8988T (cell line): ENCODE measurements around the gene HMMR.

Experiments used
- DNase-seq: peaks from one replicate; pipeline ENCODE4 v3.0.0; 2011

HMMR gene

DNA sequence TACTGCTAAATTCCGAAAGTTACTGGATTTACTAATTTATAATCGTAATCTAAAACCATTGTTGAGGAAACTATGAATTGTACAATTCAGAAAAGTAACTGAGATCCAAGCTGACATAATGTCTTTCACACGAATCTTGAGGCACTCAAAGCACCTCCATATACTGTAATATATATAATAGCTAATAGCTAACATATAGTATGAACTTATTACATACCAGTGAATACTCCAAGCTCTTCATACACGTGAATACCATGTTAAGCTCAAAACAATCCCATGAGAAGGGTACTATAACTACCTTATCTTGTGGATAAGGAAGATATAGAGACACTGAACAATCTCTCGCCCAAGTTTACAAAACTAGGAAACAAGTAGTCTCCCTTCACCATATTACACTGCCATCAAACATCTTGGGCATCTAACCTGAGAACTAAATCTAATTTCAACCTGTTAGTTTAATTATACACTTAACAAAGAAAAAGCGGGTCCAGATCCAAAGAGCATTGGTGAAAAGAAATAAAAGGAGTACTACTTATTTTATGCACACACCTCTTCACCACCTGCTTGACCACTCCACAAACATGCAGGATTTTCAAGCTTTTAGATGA lies 1.6 kb upstream of the HMMR start:
- no peak for DNase-seq

- DNase-seq: no peak
These were observed 992 bp upstream of the HMMR start for GRCh38 chr5:163459462-163459818.

DNA sequence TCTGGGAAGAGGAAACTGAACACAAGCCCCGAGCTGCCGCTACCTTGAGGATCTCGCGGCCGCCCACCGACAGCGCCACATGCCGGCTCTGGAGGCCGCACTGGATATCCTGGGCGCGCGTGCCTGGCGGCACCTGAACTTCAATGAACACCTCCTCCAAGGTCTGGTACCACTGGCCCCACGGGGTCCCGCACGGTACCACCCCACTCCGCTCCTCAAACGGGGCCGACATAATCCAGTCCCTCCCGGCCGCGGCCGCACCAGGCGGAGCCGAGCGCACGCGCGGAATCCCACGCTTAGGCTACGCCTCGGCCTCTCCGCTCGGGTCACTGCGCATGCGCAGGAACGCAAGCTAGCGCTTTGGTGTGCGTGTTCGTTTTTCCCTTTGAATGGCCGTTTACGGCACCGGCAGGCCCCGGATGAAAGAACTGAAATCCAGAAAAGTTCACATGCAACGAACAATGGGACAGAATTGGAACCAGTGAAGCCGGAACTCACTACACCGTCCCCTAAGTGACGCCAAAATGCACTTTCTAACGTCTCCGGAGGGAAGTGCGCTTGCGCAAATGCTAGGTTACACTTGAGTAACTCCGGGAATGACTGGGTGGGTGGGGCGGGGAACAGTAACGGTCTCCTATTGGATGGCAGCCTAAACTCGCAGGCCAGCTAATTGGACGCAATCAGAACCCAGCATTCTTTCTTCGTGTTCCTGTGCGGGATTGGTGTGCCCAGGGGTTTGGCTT lies 442 bp upstream of the HMMR start, which contains the start of gene NUDCD2:
Gene NUDCD2 (minus strand): TSS at position 284 of the 743 bp plus-strand sequence. CDS start 52 bp downstream, at position 232.
- DNase-seq: peak; percentile 34

GRCh38 chr5:163463063-163463435 lies 2.6 kb downstream of the HMMR start:
- no peak for DNase-seq

DNA sequence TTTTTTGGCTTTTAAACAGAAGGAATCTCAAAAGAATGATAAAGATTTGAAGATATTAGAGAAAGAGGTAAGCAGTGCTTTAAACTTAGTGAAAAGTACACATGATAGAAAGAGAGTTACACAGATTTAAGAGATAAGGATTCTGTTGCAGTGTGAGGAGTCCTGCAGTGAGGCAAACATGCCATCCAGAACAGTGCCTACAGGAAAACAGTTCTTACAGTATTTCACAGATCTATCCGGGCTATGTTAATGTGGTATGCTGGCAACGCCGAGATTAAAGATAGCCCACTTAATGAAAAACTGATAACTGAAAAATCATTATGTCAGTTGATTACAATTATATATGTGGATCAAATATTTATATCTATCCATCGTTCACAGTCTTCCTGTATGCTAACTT lies 7.2 kb downstream of the HMMR start:
- no peak for DNase-seq

- DNase-seq: no peak
These were observed 13.3 kb downstream of the HMMR start for GRCh38 chr5:163473635-163474243.

- DNase-seq: no peak
These were observed 15.0 kb downstream of the HMMR start for GRCh38 chr5:163475411-163475810.

DNA sequence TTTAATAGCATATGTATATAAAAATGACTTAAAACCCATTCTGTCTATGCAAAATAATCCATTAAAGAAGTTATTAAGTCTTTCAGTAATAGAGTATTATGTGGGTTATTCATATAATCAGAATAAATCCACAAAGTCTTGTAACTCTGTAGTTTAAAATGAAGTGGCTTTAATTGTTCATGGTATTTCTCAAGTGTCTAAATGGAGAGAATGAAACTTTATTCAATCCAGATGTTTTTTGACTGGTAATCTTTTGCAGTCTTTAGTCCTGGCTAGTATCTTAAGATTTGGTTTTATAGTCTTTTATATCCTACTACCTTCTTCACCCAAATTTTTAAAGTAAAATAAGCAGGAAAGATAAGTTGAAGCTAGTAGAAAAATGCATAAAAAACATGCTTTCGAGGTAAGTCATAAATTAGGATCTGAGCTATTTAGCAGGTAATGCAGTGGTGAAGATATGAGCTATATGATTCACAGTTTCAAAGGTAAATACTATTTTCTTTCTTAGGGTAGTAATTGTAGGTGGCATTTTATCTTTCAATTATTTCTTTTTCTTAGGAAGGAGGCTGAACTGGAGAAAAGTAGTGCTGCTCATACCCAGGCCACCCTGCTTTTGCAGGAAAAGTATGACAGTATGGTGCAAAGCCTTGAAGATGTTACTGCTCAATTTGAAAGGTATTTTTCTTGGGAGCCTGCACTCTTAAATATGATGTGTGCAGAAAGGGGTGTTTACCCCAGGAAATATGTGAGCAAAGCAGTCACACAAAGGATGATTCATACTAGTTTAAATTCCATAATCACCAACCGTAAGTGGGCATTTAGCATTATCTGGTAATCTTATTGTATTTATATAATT lies 17.9 kb downstream of the HMMR start:
- no peak for DNase-seq

DNA sequence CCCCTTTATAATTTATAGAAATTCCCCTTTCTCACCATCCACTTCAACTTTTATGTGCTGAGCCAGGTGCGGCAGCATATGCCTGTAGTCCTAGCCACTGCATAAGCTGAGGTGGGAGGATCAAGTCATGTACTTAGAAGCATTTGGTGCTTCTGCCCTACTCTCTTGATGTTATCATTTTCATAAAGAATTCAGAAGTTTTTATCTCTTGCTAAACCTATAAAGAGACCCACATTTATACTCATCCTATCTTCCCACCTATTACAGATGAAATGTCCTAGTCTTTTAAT lies 18.5 kb downstream of the HMMR start:
- DNase-seq: no peak

DNA sequence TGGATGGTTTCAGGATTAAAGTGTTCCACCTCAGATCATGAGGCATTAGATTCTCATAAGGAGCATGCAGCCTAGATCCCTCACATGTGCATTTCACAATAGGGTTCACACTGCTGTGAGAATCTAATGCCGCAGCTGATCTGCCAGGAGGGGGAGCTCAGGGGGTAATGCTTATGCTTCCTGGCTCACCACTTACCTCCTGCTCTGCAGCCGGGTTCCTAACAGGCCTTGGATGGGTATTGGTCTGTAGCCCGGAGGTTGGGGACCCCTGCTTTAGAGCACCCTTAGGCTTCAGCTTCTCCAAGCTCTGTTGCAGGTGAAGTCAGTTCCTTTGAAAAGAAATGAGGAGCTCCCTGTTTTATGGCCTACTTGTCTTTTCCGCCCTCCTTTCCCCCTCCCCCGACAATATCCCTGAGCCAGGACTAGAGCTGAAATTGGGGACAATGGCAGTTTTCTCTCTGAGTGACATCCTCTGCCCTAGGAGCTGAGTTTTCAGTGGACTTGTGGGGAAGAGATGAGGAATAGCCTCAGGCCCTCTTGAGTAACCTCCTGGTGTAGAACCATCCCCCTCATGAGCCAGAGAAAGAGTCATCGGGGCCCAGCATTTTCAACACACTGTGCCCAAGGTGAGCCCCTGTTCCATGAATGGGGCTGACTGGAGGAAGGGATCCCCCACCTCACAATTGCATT lies 28.8 kb downstream of the HMMR start:
- DNase-seq: no peak

DNA sequence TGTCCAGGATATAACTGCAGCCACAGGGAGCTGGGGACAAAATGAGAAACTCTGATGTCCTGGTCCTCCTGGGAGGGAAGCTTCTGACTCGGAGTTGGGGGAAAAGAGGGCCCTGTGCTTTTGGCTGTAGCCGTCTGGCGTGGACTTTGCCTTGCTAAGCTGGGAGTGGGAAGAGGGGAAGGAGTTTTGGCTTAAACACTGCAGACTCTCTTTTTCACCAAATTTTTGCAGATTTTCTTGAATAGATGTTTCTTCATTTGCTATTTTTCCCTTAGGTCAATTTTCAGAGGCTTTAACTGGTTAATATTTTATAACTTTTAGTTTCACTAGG lies 29.3 kb downstream of the HMMR start:
- no peak for DNase-seq

- DNase-seq: no peak
These were observed 35.9 kb downstream of the HMMR start for GRCh38 chr5:163496286-163496685.

DNA sequence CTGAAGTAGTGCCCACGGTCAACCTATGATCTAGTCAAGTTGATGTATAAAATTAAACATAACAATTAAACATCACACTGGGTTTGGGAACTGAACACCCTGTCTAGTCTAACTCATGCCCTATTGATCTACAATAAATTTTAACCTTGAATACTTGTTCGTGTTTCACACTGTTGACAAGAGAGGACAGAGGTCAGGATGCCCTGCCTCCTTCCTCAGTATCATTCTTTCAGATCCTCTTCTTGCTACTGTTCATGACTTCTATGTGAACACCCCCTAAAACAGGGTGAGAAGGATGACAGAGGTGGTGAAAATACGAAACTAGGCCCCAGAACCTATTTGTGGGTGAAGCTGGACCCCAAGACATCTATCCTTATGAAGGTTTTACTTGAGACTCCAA lies 36.9 kb downstream of the HMMR start:
- no peak for DNase-seq

DNA sequence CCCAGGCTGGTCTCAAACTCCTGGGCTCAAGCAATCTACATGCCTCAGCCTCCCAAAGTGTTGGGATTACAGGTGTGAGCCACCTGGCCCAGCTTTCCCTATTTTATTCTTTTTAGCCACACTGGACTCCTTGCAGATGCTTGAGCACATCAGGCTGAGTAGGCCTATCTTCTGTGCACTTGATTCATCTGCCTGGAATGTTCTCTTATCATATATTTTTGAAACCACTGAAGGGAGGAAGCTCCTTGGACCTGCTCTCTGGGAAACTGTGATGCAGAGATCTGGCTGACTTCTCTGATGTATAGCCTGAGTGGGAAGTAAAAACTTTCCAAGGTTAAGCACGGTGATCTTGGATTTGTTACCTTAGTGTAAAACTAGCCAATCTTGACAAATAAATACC lies 38.5 kb downstream of the HMMR start:
- no peak for DNase-seq

DNA sequence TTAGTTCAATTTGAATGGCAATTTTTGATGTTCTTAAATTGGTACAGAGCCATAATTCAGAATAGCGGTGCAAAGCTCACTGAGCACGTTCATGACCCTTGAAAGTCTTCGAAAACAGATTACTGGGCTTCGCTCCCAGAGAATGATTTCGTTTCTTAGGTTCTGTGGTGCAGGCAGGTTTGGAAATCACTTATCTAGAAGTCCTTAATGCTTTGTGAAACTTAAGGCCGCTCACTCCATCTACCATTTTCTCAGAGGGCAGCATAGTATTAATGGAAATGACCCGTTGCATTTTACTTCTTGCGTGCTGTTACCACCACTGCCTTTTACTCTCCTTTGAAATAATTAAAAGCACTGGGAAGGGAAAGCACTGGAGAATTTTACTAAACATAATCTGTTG lies 42.1 kb downstream of the HMMR start:
- DNase-seq: no peak

DNA sequence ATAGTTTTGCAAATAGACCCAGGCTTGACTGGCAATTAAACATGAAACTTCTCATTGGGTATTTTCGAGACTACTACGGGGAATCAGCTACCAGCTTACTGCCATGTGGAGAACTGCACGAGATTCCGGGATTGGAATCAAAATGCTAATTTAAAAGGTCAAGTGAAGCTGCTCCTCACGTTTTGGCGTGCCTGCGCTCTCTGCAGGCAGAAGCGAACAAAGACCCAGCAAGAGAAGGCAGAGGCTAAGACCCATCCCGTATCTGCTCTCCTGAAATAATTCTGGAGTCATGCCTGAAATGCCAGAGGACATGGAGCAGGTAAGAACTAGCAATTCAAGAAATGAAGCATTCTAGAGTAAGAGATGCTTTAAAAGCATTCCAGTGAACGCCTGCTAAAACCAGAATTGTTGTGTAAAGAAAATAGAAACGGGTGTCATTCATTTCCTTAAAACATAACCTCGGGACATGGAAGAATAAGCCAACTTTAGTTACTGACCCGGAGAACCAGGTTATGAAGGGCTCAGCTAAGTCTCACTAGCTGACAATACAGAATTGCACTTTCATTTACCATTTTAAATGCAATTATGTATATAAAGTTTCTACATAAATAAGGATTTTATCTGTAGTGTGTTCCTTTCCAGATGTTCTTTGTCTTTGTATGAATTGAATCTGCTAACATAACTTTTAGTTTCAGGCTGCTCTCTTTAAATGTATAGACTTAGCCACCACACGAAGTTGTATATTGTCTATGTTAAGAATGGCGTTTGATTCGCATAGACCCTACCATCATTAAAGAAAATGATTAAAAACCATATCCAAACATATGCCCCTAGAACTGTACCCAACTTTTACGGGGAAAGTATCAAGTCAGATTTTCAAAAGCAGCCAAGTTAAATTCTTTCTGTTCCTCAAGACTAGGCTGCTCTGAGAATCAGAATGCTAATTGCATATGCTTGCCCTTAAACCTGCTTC lies 43.0 kb downstream of the HMMR start:
- DNase-seq: no peak

- no peak for DNase-seq
These were observed 43.9 kb downstream of the HMMR start for GRCh38 chr5:163504079-163504931.

GRCh38 chr5:163505049-163505367 lies 44.6 kb downstream of the HMMR start:
- no peak for DNase-seq

DNA sequence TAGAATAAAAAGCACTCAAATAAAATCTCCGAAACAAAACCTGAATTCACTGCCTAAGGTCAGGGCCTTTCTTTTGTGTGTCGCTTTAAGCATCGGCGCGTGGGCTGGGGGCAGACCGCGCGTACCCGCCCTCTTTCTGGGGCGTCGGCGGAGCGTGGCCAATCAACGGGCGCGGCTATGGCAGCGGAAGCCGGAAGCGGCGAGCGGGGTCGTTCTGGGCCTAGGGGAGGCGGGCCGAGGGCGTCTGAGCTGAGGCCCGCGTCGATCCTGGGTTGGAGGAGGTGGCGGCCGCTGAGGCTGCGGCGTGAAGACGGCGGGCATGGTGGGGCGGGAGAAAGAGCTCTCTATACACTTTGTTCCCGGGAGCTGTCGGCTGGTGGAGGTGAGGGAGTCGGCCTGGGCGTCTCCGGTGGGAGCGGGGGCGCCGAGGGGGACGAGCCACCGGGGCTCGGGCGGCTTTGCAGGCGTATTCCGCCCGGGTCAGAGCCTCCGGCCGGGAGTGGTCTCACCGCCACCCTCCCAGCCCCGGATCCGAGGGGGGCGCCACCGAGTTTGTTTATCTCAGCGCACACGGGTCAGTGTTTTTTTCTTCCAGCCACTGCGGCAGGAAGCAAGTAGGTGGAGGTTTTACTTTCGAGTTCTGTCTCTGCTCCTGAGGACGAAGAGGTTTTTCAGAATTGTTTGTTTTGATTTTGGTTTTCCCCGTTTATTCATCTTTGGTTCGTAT lies 45.1 kb downstream of the HMMR start, which contains the start of gene MAT2B:
Gene MAT2B (plus strand): TSS at position 252 of the 727 bp plus-strand sequence. CDS start 68 bp downstream, at position 320.
- DNase-seq: peak; percentile 65

DNA sequence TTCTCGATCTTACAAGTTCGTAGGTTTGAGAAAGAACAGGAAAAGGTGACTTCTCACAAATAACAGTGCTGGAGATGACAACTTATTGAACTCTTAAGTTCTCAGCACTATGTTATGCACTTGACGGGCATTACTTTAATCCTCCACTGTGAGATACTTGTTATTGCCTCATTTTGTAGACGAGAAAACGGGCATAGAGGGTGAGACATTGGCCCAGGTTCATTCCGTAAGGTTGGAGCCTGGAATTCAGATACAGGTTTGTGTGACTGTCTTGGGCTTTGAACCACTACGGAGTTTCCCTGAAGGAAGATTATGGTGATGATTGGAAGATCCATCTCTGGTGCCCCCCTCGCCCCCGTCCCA lies 45.6 kb downstream of the HMMR start:
- no peak for DNase-seq
